CD4-positive, alpha-beta T cell (primary cell): ENCODE results near the gene PGBD5. TPM values are rescaled to one million over a fixed set of nuclear protein-coding genes. Genes with fewer than 3 reads are reported as not detected.
"Not testable (repeated sequence)": the region's sequence is repeated elsewhere in the genome, so short reads cannot be mapped to it uniquely, and the experiment has no call there.

ENCODE experiments used
- ATAC-seq: fragments of 200-7000 bp; cut with Tn5 transposase; one replicate; pipeline ENCODE4 v1.10.0; 2022; ENCODE audit warnings: mild to moderate bottlenecking; ENCODE audit not compliant: poor library complexity
- CTCF ChIA-PET: fragments of 350-600 bp; sonication (Branson Sonifier 250); formaldehyde crosslinking; loops from one replicate; lab custom pipeline; 2021; ENCODE audit warnings: antibody characterized with exemption, inconsistent platforms; lab: Charles Lee
- POLR2A ChIA-PET: fragments of 350-600 bp; sonication (Branson Sonifier 250); formaldehyde crosslinking; loops from one replicate; lab custom pipeline; 2021; ENCODE audit warnings: antibody characterized with exemption, inconsistent platforms; lab: Charles Lee
- DNase-seq, 14 experiments: peaks; one replicate each; pipeline ENCODE4 v3.0.0-alpha.2; 2013 to 2020; ENCODE audit warnings: mixed read lengths in 2 of 14
- H3K27ac ChIP-seq, 2 donors: one replicate each; pipeline versions ENCODE4 v1.5.1 to v1.7.0; 2013; ENCODE audit warnings: low read length in 2 of 2, low read depth in 1 of 2, mild to moderate bottlenecking in 1 of 2
- H3K27me3 ChIP-seq, 2 experiments: 1 replicate in 1 of 2; 2 replicates in 1 of 2; pipeline versions ENCODE4 v1.6.1 to v1.7.0; 2013; ENCODE audit warnings: low read length in 2 of 2, control low read depth in 1 of 2, mild to moderate bottlenecking in 1 of 2, moderate library complexity in 1 of 2; ENCODE audit not compliant: insufficient read depth in 2 of 2, control insufficient read depth in 1 of 2
- H3K36me3 ChIP-seq: one replicate; pipeline ENCODE4 v1.6.1; 2013; ENCODE audit warnings: low read length, control low read depth; ENCODE audit not compliant: insufficient read depth
- H3K4me1 ChIP-seq: one replicate; pipeline ENCODE4 v1.6.1; 2013; ENCODE audit warnings: low read length, control low read depth; ENCODE audit not compliant: insufficient read depth
- H3K4me3 ChIP-seq: one replicate; pipeline ENCODE4 v1.5.1; 2013; ENCODE audit warnings: mild to moderate bottlenecking, low read length, moderate library complexity
- H3K9me3 ChIP-seq, 2 experiments: 1 replicate in 1 of 2; 2 replicates in 1 of 2; pipeline versions ENCODE4 v1.6.1 to v1.7.0; 2013; ENCODE audit warnings: low read length in 2 of 2, mild to moderate bottlenecking in 2 of 2, control low read depth in 1 of 2, moderate library complexity in 1 of 2; ENCODE audit not compliant: control insufficient read depth in 1 of 2, insufficient read depth in 1 of 2
- H3K27ac Mint-ChIP-seq: one replicate; pipeline ENCODE4 v1.8.0; 2020; ENCODE audit warnings: mixed read lengths
- H3K27me3 Mint-ChIP-seq: one replicate; pipeline ENCODE4 v1.8.0; 2021; ENCODE audit warnings: mixed read lengths
- H3K36me3 Mint-ChIP-seq: one replicate; pipeline ENCODE4 v1.8.0; 2021; ENCODE audit warnings: low read depth, mixed read lengths
- H3K4me1 Mint-ChIP-seq: one replicate; pipeline ENCODE4 v1.8.0; 2021; ENCODE audit warnings: low read depth, mixed read lengths
- H3K4me3 Mint-ChIP-seq: one replicate; pipeline ENCODE4 v1.8.0; 2020; ENCODE audit warnings: mild to moderate bottlenecking, mixed read lengths
- H3K9me3 Mint-ChIP-seq: one replicate; pipeline ENCODE4 v1.8.0; 2020; ENCODE audit warnings: mixed read lengths
- intact Hi-C, 2 experiments: fragments of 100-400 bp; cut with DNase I in 1 of 2; cut with micrococcal nuclease in 1 of 2; formaldehyde crosslinking; loops; one replicate each; pipeline versions ENCODE4 v1.15.1 to v1.9.0; 2023 to 2025; cut with DNase I, micrococcal nuclease
- total RNA-seq, 174 experiments: library from RNA in 2 of 174; stranded (reverse) in 2 of 174; gene quantifications; one replicate each; pipeline ENCODE4 v1.2.3 and lab custom pipeline; 2021 to 2026
- TF ChIP-seq, protein P1 (sequence below): fragments of 200-600 bp; IDR thresholded peaks from one replicate; pipeline ENCODE4 v1.8.0; 2022; ENCODE audit warnings: antibody characterized with exemption, mild to moderate bottlenecking

Gene PGBD5
- total RNA-seq, 2 experiments from 2014 or later = not detected

GRCh38 chr1:230413061-230413460 lies 13.1 kb downstream of the PGBD5 start:
- POLR2A ChIA-PET = no interaction called here
- Histone ChIP-seq H3K27me3 (peaks cover 7 to 18% of the 10 kb centered on the region in 2 experiments), H3K27ac (no peak overlapping the region), H3K4me3 (no peak overlapping the region), H3K9me3 (peaks cover 0 to 4% of the 10 kb centered on the region in 2 experiments), H3K4me1 (no peaks in the 10 kb centered on the region), H3K36me3 (no peaks in the 10 kb centered on the region)
- ATAC-seq (no peak), DNase-seq (no peak)
- TF ChIP-seq, protein P1, sequence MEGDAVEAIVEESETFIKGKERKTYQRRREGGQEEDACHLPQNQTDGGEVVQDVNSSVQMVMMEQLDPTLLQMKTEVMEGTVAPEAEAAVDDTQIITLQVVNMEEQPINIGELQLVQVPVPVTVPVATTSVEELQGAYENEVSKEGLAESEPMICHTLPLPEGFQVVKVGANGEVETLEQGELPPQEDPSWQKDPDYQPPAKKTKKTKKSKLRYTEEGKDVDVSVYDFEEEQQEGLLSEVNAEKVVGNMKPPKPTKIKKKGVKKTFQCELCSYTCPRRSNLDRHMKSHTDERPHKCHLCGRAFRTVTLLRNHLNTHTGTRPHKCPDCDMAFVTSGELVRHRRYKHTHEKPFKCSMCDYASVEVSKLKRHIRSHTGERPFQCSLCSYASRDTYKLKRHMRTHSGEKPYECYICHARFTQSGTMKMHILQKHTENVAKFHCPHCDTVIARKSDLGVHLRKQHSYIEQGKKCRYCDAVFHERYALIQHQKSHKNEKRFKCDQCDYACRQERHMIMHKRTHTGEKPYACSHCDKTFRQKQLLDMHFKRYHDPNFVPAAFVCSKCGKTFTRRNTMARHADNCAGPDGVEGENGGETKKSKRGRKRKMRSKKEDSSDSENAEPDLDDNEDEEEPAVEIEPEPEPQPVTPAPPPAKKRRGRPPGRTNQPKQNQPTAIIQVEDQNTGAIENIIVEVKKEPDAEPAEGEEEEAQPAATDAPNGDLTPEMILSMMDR = no peak
- peaks cover 3% of the 10 kb centered on the region for H3K9me3 Mint-ChIP-seq
- intact Hi-C loops = no loop called here
- H3K27ac Mint-ChIP-seq = no peak overlapping the region
- no peaks in the 10 kb centered on the region for H3K36me3 Mint-ChIP-seq
- H3K4me1 Mint-ChIP-seq = no peaks in the 10 kb centered on the region
- peaks cover 70% of the 10 kb centered on the region for H3K27me3 Mint-ChIP-seq
- CTCF ChIA-PET = no interaction called here
- H3K4me3 Mint-ChIP-seq = no peak overlapping the region

DNA sequence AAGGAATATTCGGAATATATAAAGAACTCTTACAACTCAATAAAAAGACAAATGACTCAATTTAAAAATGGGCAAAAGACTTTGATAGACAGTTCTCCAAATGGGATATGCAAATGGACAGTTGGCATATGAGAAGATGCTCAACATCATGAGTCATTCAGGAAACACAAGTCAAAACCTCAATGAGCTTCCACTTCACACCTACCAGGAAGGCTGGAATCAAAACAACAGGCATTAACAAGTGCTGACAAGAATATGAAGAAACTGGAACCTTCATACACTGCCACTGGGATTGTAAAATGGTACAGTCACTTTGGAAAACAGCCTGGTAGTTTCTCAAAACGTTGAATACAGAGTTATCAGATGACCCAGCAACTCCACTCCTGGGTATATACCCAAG lies 17.2 kb downstream of the PGBD5 start:
- Mint-ChIP-seq H3K27me3 (peaks cover 41% of the 10 kb centered on the region), H3K27ac (no peak overlapping the region), H3K4me3 (no peak overlapping the region), H3K9me3 (peaks cover 3% of the 10 kb centered on the region), H3K4me1 (no peaks in the 10 kb centered on the region), H3K36me3 (no peaks in the 10 kb centered on the region)
- no peak for ATAC-seq
- Histone ChIP-seq H3K9me3 (no peaks in the 10 kb centered on the region), H3K36me3 (no peaks in the 10 kb centered on the region), H3K4me3 (no peak overlapping the region), H3K4me1 (no peaks in the 10 kb centered on the region), H3K27ac (no peak overlapping the region), H3K27me3 (peaks cover under 1 to 2% of the 10 kb centered on the region in 2 experiments)
- ChIA-PET POLR2A (no interaction called here), CTCF (no interaction called here)
- intact Hi-C loops = no loop called here
- TF ChIP-seq, protein P1 = no peak
- no peak for DNase-seq

DNA sequence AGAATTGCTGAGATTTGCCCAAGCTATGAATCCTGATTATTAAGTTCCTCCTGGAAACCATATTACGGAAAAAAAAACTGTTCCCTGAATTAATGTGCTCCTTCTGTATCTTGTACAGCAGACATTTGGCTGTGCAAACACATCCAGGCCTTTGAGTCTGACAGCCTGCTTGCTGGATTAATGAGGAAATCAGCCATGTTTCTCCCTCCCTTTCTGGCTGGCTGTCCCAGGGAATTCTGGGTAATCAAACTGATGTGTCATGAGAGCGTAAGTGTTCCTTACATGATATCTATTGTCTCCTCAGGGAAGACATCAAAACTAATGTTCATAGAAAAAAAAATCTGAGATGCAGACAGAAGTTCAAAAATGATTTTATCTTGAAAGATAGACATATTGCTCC lies 18.8 kb downstream of the PGBD5 start:
- H3K27me3 Mint-ChIP-seq = peaks cover 45% of the 10 kb centered on the region
- Histone ChIP-seq H3K4me3 (no peak overlapping the region), H3K4me1 (no peaks in the 10 kb centered on the region), H3K27me3 (peaks cover 0 to 4% of the 10 kb centered on the region in 2 experiments), H3K27ac (no peak overlapping the region), H3K36me3 (no peaks in the 10 kb centered on the region), H3K9me3 (no peaks in the 10 kb centered on the region)
- ChIA-PET POLR2A (no interaction called here), CTCF (no interaction called here)
- H3K36me3 Mint-ChIP-seq = no peaks in the 10 kb centered on the region
- H3K27ac Mint-ChIP-seq = no peak overlapping the region
- no peaks in the 10 kb centered on the region for H3K4me1 Mint-ChIP-seq
- intact Hi-C loops = no loop called here
- H3K4me3 Mint-ChIP-seq = no peak overlapping the region
- DNase-seq (no peak), ATAC-seq (no peak)
- peaks cover 3% of the 10 kb centered on the region for H3K9me3 Mint-ChIP-seq
- TF ChIP-seq, protein P1 = no peak

GRCh38 chr1:230406727-230407126 lies 19.4 kb downstream of the PGBD5 start:
- ATAC-seq, H3K4me1 ChIP-seq, H3K9me3 Mint-ChIP-seq, H3K4me1 Mint-ChIP-seq, DNase-seq, CTCF ChIA-PET, intact Hi-C loops, H3K36me3 ChIP-seq, H3K27me3 ChIP-seq, H3K9me3 ChIP-seq, POLR2A ChIA-PET, H3K27ac Mint-ChIP-seq, H3K4me3 Mint-ChIP-seq, H3K4me3 ChIP-seq, H3K27ac ChIP-seq, H3K36me3 Mint-ChIP-seq: not testable (repeated sequence)
- peaks cover 45% of the 10 kb centered on the region for H3K27me3 Mint-ChIP-seq
